ENCODE measurements around the gene DISP2.

The DISP2 gene

DNA sequence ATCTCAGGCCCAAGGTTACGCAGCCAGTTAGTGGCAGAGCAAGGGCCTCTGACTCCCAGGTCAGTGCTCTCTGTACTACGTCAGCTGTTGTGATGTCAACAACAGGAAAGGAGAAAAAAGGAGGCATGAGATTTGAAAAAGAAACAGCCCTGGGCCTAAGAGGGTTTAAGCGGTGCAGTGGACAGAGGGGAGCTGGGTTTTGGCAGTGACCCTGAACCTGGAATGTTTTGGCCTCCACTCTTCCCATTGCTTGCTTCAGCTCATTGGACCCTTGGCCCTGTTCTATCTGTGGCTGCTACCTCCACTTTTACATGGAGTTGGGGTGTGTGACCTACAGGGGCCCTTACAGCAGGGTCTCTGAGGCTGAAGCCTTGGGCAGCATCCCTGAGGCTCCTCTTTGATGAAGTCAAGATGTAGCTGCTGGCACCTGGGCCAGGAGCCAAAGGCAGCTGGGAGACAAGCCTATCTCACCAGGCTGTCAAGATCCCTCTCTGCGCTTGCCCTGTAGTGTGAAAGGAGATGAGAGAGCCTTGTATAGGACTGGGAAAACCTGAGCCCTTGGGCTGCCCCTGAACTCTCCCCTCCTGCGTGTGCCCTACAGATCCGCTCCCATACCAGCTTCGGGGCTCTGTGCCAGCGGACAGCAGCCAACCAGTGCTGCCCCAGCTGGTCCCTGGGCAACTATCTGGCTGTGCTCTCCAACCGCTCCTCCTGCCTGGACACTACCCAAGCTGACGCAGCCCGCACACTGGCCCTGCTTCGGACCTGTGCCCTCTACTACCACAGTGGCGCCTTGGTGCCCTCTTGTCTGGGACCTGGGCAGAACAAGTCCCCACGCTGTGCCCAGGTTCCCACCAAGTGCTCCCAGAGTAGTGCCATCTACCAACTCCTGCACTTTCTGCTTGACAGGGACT is 8.7 kb downstream of the DISP2 start:
- DNase-seq, result no peak

DNA sequence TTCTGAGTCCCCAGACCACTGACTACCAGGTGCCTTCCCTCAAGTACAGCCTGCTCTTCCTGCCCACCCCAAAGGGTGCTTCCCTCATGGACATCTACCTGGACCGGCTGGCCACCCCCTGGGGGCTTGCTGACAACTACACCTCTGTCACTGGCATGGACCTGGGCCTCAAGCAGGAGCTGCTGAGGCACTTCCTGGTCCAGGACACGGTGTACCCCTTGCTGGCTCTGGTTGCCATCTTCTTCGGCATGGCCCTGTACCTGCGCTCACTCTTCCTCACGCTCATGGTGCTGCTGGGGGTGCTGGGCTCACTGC is 9.3 kb downstream of the DISP2 start:
- DNase-seq, result no peak

DNA sequence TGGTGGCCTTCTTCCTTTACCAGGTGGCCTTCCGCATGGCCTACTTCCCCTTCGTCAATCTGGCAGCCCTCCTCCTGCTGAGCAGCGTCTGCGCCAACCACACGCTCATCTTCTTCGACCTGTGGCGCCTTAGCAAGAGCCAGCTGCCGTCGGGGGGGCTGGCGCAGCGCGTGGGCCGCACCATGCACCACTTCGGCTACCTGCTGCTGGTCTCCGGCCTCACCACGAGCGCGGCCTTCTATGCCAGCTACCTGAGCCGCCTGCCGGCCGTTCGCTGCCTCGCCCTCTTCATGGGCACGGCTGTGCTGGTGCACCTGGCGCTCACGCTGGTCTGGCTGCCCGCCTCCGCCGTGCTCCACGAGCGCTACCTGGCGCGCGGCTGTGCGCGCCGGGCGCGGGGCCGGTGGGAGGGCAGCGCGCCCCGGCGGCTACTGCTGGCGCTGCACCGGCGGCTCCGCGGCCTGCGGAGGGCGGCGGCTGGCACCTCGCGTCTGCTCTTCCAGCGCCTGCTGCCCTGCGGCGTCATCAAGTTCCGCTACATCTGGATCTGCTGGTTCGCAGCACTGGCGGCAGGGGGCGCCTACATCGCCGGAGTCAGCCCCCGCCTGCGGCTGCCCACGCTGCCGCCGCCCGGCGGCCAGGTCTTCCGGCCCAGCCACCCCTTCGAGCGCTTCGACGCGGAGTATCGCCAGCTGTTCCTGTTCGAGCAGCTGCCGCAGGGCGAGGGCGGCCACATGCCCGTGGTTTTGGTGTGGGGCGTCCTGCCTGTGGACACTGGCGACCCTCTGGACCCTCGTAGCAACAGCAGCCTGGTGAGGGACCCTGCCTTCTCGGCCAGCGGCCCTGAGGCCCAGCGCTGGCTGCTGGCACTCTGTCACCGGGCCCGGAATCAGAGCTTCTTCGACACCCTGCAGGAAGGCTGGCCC is 9.9 kb downstream of the DISP2 start:
- peak; percentile 97 for DNase-seq

DNA sequence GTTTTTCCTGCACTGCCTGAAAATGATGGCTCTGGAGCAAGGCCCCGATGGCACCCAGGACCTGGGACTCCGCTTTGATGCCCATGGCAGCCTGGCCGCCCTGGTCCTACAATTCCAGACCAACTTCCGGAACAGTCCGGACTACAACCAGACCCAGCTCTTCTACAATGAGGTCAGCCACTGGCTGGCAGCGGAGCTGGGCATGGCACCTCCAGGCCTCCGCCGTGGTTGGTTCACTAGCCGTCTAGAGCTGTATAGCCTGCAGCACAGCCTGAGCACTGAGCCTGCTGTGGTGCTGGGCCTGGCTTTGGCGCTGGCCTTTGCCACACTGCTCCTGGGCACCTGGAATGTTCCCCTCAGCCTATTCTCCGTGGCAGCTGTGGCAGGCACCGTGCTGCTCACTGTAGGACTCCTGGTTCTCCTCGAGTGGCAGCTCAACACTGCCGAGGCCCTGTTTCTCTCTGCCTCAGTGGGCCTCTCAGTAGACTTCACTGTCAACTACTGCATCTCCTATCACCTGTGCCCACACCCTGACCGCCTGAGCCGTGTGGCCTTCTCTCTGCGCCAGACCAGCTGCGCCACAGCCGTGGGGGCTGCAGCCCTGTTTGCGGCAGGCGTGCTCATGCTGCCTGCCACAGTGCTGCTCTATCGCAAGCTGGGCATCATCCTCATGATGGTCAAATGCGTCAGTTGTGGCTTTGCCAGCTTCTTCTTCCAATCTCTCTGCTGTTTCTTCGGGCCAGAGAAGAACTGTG is 10.9 kb downstream of the DISP2 start:
- DNase-seq, result no peak

DNA sequence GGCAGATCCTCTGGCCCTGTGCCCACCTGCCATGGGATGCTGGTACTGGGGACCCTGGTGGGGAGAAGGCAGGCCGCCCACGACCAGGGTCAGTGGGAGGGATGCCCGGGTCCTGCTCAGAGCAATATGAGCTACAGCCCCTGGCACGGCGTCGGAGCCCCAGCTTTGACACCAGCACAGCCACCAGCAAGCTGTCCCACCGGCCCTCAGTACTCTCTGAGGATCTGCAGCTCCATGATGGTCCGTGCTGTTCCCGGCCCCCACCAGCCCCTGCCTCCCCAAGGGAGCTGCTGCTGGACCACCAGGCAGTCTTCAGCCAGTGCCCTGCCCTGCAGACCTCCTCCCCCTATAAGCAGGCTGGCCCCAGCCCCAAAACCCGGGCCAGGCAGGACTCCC is 11.5 kb downstream of the DISP2 start:
- DNase-seq, result no peak

DNA sequence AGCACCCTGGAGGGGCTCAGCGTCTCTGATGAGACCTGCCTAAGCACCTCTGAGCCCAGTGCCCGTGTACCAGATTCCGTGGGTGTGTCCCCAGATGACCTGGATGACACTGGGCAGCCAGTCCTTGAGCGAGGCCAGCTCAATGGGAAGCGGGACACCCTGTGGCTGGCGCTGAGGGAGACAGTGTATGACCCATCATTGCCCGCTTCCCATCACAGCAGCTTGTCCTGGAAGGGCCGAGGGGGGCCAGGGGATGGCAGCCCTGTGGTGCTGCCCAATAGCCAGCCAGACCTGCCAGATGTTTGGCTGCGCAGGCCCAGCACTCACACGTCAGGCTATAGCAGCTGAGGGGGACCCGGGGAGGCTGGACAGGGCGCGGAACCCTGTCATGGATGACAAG is 12.0 kb downstream of the DISP2 start:
- no peak for DNase-seq

DNA sequence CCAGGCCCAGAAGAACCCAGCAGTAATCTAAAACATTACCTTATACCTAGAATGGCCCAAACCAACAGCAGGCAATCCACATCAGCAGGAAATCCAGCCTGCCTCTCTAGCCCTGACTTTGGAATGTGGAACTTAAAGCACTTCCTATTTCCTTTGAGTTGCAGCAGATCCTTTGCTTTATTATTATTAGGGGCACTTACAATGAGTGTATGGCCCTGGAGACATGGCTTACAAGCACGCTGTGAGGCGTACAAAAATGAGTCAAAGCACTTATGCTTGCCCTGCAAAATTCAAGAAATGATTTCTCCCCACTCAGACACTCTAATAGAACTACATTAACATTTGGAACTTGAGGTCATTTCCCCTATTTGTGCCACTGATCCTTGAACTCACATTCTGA is 15.0 kb downstream of the DISP2 start:
- no peak for DNase-seq

DNA sequence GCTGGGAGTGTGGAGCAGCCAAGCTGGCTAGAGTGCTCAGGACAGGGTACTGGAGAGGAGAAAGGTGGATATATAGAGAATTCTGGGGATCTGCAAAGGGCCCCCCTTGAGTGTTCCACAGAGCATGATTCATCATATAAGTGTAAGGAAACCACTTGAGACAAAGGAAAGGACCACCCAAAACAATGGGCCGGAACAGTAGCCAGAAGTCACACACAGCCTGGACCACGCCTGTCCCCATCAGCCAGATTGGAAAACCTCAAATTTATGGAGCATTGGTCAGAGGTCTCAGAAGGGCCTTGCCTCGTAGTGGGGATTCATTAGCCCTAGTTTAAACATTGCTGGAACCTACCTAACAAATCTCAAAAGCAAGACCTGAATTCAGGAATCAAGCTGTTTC is 19.6 kb downstream of the DISP2 start:
- DNase-seq, result no peak

DNA sequence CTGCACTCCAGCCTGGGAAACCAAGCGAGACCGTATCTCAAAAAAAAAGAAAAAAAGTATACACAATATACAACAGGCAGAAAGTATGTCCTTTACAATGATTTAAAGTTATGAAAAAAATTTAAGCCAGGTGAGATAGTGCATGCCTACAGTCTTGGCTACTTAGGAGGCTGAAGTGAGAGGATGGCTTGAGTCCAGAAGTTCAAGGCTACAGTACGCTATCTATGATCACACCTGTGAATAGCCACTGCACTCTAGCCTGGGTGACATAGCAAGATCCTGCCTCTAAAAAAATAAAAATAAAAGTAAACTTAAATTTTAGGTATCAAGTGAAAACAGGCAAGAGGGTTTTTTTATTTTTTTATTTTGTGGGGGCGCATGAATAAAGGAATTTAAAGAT is 21.4 kb downstream of the DISP2 start:
- DNase-seq, result no peak

DNA sequence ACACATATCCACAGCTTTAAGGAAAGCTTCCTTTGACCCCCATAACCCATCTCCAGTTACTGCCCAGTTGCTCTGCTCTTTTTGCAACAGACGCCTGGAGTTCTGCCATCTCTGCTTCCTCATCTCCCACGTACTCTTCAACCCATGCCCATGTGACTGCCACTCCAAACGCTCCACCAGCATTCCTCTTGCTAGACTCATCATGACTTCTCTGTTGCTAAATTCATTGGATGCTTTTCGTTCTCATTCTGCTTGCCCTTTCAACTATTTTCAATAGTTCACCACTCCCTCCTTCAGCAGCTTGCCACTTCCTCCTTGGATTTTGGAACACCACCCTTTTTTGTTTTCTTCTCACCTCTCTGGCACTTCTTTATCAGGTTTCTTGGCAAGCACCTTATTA is 21.8 kb downstream of the DISP2 start:
- peak; percentile 44 for DNase-seq

DNA sequence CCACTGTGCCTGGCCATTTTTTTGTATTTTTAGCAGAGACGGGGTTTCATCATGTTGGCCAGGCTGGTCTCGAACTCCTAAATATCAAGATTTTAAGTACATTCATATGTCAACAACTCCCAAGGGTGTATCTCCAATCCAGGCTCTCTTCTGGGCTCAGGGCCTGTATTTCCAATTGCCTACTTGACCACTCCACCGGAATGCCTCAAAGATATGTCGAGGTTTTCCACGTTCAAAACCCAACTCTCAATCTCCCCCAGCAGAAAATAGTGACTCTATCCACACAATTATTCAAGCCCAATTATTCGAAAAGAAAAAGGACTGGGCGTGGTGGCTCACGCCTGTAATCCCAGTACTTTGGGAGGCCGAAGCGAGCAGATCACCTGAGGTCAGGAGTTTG is 22.6 kb downstream of the DISP2 start:
- no peak for DNase-seq

DNA sequence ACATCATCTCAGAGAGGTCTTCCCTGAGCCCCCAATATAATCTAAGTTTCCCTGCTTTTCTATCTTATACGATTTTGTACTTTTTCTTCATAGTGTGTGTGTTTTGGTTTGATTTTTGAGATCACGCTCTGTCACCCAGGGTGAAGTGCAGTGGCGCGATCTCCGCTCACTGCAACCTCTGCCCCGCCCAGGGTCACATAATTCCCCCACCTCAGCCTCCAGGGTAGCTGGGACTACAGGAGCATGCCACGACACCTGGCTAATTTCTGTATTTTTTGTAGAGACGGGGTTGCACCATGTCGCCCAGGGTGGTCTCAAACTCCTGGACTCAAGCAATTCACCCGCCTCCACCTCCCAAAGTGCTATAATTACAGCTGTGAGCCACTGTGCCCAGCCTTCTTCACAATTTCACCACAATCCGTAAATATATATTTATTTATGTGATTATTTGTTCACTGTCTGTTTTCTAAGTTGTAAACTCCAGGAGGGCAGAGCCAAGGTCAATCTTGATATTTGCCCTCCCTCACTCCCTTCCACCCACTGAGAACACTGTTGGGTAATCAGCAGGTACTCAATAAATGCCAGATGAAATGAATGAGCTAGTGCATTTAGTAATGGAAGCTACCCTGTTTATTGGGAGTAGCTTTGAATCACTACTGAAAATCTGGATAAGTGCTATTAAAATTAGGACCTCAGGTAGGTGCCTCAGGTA is 24.0 kb downstream of the DISP2 start:
- no peak for DNase-seq

DNA sequence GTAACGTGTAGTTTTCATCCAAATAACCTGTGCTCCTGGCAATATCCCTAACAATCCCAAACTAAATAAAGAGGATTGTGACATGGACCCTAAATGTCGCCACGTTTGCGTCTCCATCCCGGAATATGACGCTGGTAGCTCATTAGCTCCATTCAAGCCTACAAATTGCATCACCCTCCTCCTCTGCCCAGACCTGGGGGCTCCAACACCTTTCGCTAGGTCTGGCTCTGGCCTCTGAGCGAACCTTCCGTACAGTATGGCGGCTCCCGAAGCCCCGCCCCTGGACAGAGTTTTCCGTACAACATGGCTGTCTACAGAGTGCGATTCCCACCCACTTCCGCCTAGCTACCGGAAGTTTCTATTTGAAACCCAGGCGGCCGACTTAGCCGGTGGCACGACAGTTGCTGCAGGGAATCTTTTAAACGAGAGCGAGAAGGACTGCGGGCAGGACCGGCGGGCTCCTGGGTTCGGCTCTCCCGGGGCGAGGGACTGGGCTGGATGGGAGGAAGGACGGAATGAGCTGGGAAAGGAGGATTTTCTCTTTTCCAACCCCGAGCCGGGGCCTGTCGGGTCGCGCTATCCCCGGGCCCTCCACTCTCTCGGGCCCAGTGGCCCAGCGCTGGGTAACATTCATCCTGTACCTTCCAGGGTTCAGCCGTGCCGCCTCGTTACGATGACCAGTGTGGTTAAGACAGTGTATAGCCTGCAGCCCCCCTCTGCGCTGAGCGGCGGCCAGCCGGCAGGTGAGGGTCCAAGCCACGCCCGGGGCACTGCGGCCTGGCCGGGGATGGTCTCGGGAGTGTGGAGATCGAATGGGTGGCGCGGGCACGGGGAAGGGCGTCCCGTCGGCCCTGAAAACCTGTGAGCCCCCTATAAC is 24.8 kb downstream of the DISP2 start, which contains the start of gene KNSTRN:
KNSTRN (plus strand) TSS at position 142 of the 877 bp plus-strand sequence; CDS start at position 257, 115 bp downstream.
- DNase-seq, result peak; percentile 95

DNA sequence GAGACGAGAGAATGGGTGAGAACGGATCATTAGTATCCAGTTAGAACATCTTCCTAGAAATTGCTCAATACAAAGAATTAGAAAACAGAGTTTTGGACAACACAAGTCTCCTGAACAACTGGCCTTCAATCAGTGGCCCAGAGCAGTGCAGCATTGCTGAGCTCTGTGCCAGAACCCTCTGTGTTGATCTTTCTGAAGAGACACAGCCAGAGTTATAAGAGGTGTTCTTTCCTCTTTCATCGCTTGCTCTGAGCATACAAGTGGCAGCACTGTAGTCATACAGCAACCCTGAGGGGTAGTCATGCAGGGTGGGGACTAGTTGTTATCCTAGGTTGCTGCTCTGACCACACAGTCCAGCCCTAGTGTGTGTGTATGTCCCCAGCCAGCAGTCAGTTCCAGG is 28.5 kb downstream of the DISP2 start:
- no peak for DNase-seq

DNA sequence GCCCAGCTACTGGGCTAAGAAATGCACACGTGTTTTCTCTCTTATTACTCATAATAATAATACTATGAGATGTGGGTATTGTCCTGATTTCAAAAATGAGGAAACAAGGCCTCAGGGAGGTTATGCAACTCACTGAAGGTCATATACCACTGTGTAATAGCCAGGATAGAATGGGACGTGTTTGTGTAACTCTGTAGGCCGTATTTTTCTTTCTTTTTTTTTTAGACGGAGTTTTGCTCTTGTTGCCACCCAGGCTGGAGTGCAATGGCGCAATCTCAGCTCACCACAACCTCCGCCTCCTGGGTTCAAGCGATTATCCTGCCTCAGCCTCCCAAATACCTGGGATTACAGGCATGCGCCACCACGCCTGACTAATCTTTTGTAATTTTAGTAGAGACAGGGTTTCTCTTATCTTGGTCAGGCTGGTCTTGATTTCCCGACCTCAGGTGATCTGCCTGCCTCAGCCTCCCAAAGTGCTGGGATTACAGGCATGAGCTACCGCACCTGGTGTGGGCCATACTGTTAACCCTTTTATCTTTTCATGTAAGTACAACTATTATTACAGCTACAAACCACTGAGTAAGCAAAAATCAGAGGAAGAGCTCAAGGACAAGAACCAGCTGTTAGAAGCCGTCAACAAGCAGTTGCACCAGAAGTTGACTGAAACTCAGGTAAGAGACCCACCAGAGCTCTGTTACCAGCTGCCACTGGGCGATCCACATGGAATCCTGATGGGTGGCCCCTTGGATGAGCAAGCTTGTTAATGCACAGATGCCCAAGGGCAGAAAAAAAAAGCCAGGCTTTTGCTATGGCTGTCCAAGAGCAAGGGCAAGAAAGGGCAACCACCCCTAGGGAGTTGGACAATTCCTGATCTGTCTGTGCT is 31.2 kb downstream of the DISP2 start:
- no peak for DNase-seq

DNA sequence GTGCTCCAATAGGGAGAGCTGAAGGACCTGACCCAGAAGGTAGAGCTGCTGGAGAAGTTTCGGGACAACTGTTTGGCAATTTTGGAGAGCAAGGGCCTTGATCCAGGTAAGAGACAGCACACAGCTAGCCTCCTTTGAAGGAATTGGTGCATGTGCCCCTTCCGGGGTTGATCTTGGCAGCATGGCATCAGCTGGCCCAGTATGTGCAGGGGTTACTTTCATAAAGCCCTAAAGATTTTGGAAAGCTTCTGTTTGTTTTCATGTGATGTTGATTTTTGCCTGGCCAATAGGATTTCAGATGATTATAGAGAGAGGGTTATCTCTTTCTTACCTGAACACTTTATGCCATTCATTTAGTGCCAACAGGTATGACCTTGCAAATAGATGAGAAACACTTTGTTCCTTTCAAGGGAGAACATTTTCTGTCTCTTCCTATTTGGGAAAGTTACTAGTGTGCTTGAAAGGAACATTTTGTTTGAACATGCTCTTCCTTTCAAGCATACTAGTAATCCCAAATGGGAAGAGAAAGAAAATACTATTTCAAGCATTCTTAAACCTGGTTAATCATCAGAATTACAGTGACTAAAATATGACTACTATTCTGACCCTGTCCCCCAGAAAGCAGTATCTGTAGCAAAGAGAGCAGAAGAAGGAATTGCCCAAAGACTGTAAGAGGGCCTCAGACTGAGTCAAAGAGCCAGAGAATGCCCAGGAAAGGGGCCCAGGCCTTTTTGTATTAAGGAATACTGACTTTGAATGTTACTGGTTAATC is 32.0 kb downstream of the DISP2 start:
- DNase-seq, result no peak

DNA sequence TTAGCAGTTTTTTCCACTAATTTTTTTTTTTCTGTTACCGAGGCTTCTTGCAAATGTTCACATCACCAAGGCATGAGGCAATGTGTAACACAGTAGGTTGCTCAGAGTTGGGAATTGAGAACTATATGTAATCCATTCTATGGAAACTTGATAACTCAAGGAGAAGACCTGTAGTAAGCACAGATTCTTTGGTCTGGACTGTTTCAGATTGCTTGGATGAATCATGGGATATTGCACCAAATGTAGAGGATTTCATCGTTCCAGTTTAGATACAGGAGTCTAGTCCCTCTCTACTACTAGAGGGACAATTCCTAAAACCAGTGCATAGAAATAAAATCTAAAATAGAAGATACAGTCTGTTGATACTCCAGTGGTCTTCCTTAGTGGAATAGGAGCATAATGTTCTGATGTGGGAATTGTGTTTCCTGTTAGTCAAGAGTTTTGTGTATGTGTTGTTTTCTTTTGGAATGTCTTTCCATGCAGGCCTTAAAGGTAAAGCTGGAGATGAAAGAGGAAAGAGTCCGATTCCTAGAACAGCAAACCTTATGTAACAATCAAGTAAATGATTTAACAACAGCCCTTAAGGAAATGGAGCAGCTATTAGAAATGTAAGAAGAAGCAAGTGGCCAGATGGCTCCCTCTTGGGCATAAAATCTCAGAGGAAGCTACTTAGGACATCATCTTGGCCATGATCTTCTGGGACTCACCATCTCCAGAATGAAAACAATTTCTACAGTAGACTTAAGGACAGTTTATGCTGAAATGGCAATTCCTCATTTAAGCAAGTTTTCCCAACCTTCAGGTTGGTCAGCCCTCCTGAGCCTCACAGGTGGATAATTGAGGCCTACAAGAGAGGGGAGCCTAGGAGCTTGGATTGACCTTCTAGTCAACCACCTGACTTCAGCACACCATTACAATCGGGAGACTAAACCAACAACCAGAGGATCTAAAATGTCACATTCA is 35.2 kb downstream of the DISP2 start:
- no peak for DNase-seq

DNA sequence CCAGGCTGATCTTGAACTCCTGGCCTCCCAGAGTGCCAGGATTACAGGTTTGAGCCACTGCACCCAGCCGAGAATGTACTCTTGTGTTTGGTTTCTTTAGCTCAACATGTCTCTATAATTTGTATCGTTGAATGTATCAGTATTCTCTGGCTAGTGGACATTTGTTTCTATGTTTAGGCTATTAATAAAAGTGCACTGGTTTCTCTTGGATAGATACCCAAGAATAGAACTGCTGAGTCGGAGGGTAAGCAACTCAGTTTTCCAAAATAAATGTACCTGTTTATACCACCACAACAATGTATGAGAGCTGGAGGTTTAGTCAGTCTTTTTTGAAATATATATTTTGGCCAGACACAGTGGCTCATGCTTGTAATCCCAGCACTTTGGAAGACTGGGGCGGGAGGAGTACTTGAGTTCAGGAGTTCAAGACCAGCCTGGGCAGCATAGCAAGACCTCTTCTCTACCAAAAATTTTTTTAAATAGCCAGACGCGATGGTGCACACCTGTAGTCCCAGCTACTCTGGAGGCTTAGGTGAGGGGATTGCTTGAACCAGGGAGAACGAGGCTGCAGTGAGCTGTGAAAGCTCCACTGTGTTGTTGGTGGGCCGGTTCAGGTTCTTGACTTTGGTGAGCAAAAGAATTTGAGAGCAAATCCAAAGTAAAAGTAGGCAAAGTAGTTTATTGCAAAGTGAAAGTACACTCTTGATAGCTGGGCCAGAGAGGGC is 39.8 kb downstream of the DISP2 start:
- DNase-seq, result no peak

All from DMS53 (cell line).